ENCODE data around the gene ZBTB45. TPM values are rescaled to one million over a fixed set of nuclear protein-coding genes. Genes with fewer than 3 reads are reported as not detected.

The ZBTB45 gene
- total RNA-seq, 1 experiment from 2014 or later, result 14.8 TPM

GRCh38 chr19:58480831-58481230 lies 38.8 kb downstream of the ZBTB45 start:
- ChIA-PET CTCF (no interaction called here), POLR2A (no interaction called here)
- H3K4me3 Mint-ChIP-seq (ENCODE audit: unreplicated experiment), result no peak overlapping the region
- Histone ChIP-seq H3K9me3 (no peaks in the 10 kb centered on the region), H3K4me3 (ENCODE audit: low read depth, low read length) (no peak overlapping the region), H3K27me3 (replicated peaks; ENCODE audit: control insufficient read depth, insufficient read depth, low read length) (no peaks in the 10 kb centered on the region), H3K36me3 (ENCODE audit: control insufficient read depth, insufficient read depth, low read length) (no peaks in the 10 kb centered on the region), H3K4me1 (peaks cover 5% of the 10 kb centered on the region; the same call in 1 of the 2 replicates)
- no peak for TF ChIP-seq CTCF (IDR thresholded peaks at IDR 0.05; ENCODE audit: insufficient read depth in 1 of 2, low read depth in 1 of 2, low read length in 1 of 2, severe bottlenecking in 1 of 2, unreplicated experiment in 1 of 2)
- no peak for DNase-seq
- H3K4me1 Mint-ChIP-seq (ENCODE audit: low read depth, unreplicated experiment), result no peaks in the 10 kb centered on the region
- no peaks in the 10 kb centered on the region for H3K9me3 Mint-ChIP-seq (ENCODE audit: unreplicated experiment)
- H3K27ac Mint-ChIP-seq (ENCODE audit: unreplicated experiment), result peak overlapping the region; percentile 66
- H3K36me3 Mint-ChIP-seq (ENCODE audit: insufficient read depth, unreplicated experiment), result peaks cover 14% of the 10 kb centered on the region
- intact Hi-C loops (cut with micrococcal nuclease; ENCODE audit: unreplicated experiment), result no loop called here
- no peaks in the 10 kb centered on the region for H3K27me3 Mint-ChIP-seq (ENCODE audit: insufficient read depth, unreplicated experiment)
- no TSS peak for BruUV-seq (replicated peaks)

GRCh38 chr19:58480481-58480830 lies 39.2 kb downstream of the ZBTB45 start:
- Mint-ChIP-seq H3K9me3 (ENCODE audit: unreplicated experiment) (no peaks in the 10 kb centered on the region), H3K27ac (ENCODE audit: unreplicated experiment) (peak overlapping the region; percentile 66), H3K4me3 (ENCODE audit: unreplicated experiment) (no peak overlapping the region), H3K36me3 (ENCODE audit: insufficient read depth, unreplicated experiment) (peaks cover 18% of the 10 kb centered on the region), H3K4me1 (ENCODE audit: low read depth, unreplicated experiment) (no peaks in the 10 kb centered on the region), H3K27me3 (ENCODE audit: insufficient read depth, unreplicated experiment) (no peaks in the 10 kb centered on the region)
- Histone ChIP-seq H3K27me3 (replicated peaks; ENCODE audit: control insufficient read depth, insufficient read depth, low read length) (no peaks in the 10 kb centered on the region), H3K4me3 (ENCODE audit: low read depth, low read length) (no peak overlapping the region), H3K4me1 (peaks cover 5% of the 10 kb centered on the region; the same call in 1 of the 2 replicates), H3K9me3 (no peaks in the 10 kb centered on the region), H3K36me3 (ENCODE audit: control insufficient read depth, insufficient read depth, low read length) (no peaks in the 10 kb centered on the region)
- POLR2A ChIA-PET, result no interaction called here
- BruUV-seq (replicated peaks), result no TSS peak
- CTCF ChIA-PET, result no interaction called here
- no peak for DNase-seq
- TF ChIP-seq CTCF (IDR thresholded peaks at IDR 0.05; ENCODE audit: insufficient read depth in 1 of 2, low read depth in 1 of 2, low read length in 1 of 2, severe bottlenecking in 1 of 2, unreplicated experiment in 1 of 2), result no peak
- intact Hi-C loops (cut with micrococcal nuclease; ENCODE audit: unreplicated experiment), result no loop called here

- no peaks in the 10 kb centered on the region for H3K27me3 Mint-ChIP-seq (ENCODE audit: insufficient read depth, unreplicated experiment)
- BruUV-seq (replicated peaks), result no TSS peak
- CTCF ChIA-PET, result no interaction called here
These were observed 39.7 kb downstream of the ZBTB45 start for GRCh38 chr19:58479736-58480480.

More at GRCh38 chr19:58479736-58480480, 39.7 kb downstream of the ZBTB45 start:
- Histone ChIP-seq H3K9me3 (no peaks in the 10 kb centered on the region), H3K4me1 (peaks cover 5% of the 10 kb centered on the region; the same call in 1 of the 2 replicates), H3K36me3 (ENCODE audit: control insufficient read depth, insufficient read depth, low read length) (no peaks in the 10 kb centered on the region), H3K4me3 (ENCODE audit: low read depth, low read length) (no peak overlapping the region), H3K27me3 (replicated peaks; ENCODE audit: control insufficient read depth, insufficient read depth, low read length) (no peaks in the 10 kb centered on the region)
- POLR2A ChIA-PET, result no interaction called here
- Mint-ChIP-seq H3K27ac (ENCODE audit: unreplicated experiment) (no peak overlapping the region), H3K9me3 (ENCODE audit: unreplicated experiment) (no peaks in the 10 kb centered on the region), H3K4me3 (ENCODE audit: unreplicated experiment) (no peak overlapping the region), H3K36me3 (ENCODE audit: insufficient read depth, unreplicated experiment) (peaks cover 23% of the 10 kb centered on the region), H3K4me1 (ENCODE audit: low read depth, unreplicated experiment) (no peaks in the 10 kb centered on the region)
- DNase-seq, result no peak
- intact Hi-C loops (cut with micrococcal nuclease; ENCODE audit: unreplicated experiment), result no loop called here
- TF ChIP-seq CTCF (IDR thresholded peaks at IDR 0.05; ENCODE audit: insufficient read depth in 1 of 2, low read depth in 1 of 2, low read length in 1 of 2, severe bottlenecking in 1 of 2, unreplicated experiment in 1 of 2), result no peak
